G401.6 (cell line): Measurements from ENCODE around the gene MREG.
"Not testable (repeated sequence)": the region's sequence is repeated elsewhere in the genome, so short reads cannot be mapped to it uniquely, and the experiment has no call there.

Experiments used
- FAIRE-seq: peaks from 2 replicates; lab custom pipeline; 2012; peaks lifted over from hg19 to GRCh38; lab: Jason Lieb, UNC

The MREG gene

GRCh38 chr2:215988556-215989207 is 24.7 kb downstream of the MREG start:
- not testable (repeated sequence) for FAIRE-seq

- FAIRE-seq: no peak
Measured at GRCh38 chr2:215985257-215985656, 28.1 kb downstream of the MREG start.

GRCh38 chr2:215984661-215985060 is 28.7 kb downstream of the MREG start:
- no peak for FAIRE-seq

- FAIRE-seq: no peak
Measured at GRCh38 chr2:215983581-215984351, 29.6 kb downstream of the MREG start.

- no peak for FAIRE-seq
Measured at GRCh38 chr2:215982465-215982875, 30.9 kb downstream of the MREG start.

GRCh38 chr2:215981115-215981514 is 32.2 kb downstream of the MREG start:
- no peak for FAIRE-seq

- no peak for FAIRE-seq
Measured at GRCh38 chr2:215979620-215980019, 33.7 kb downstream of the MREG start.

- no peak for FAIRE-seq
Measured at GRCh38 chr2:215974700-215975429, 38.5 kb downstream of the MREG start.

GRCh38 chr2:215973954-215974699 is 39.2 kb downstream of the MREG start:
- no peak for FAIRE-seq

GRCh38 chr2:215973145-215973792 is 40.1 kb downstream of the MREG start:
- FAIRE-seq: no peak

- FAIRE-seq: no peak
Measured at GRCh38 chr2:215971671-215972070, 41.7 kb downstream of the MREG start.

- not testable (repeated sequence) for FAIRE-seq
Measured at GRCh38 chr2:215970894-215971293, 42.5 kb downstream of the MREG start.

- no peak for FAIRE-seq
Measured at GRCh38 chr2:215970425-215970824, 42.9 kb downstream of the MREG start.

- FAIRE-seq: no peak
Measured at GRCh38 chr2:215969131-215969841, 44.1 kb downstream of the MREG start.

- no peak for FAIRE-seq
Measured at GRCh38 chr2:215968499-215968898, 44.9 kb downstream of the MREG start.

GRCh38 chr2:215967590-215968378 is 45.6 kb downstream of the MREG start:
- FAIRE-seq: no peak

GRCh38 chr2:215966951-215967350 is 46.4 kb downstream of the MREG start:
- FAIRE-seq: no peak

GRCh38 chr2:215966274-215966673 is 47.1 kb downstream of the MREG start:
- FAIRE-seq: no peak

GRCh38 chr2:215965532-215966165 is 47.7 kb downstream of the MREG start:
- FAIRE-seq: no peak

- no peak for FAIRE-seq
Measured at GRCh38 chr2:215961981-215962380, 51.4 kb downstream of the MREG start.
